ENCODE data around the gene CSF3.

CSF3 gene

DNA sequence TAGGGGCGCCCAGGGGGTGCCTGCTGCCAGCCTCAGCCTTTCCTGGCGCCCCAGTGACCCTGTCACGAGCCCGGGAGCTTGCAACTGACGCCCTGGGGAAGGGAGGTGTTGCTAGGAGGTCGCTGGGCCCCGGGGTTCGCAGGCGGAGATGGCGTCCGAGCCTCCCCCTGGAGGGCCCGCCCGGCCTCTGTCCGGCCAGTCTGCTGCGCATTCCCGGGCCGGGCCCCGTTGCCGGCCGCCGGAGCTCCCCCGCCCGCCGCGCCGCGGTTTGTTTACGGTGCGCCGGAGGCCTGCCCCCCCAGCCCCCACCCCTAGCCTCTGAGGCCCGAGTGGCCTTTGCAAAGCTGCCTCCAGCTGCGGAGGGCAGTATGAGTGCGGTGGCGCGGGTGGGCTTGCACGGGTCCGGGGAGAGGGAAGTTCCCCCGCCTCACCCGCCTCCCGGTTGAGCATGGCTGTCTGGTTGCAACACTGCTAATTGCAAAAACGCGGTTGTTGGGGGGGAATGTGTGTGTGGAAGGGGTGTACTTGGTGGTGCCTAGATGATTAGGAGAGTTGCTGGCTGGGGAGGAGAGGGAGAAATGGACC is 48.0 kb downstream of the CSF3 start:
- no peak for DNase-seq

DNA sequence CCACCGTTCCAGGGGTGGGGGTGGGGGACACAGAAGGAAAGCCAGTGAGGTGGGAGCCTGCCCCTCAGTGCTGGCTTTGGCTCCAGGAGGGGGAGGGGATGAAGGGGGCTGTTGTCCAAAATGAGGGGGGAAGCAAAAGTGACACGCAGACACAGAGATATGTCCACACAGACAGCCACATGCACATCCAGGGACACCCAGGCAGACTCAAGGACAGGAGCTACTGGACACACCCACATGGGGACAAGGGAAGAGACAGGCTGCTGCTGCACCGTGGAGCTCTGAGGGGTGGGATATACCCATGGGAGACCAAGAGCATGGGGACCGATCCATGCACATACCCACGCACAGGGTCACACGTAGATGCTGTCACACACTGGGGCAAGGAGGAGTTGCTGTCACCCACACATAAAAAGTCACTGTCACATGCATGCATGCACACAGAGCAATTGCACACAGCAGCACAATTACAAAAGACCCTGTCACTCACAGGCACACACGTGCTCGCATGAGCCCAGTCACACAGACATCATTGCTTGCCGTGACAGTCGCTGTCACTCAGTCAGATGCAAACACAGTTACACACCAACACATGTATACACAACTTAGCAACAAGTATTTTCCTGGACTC is 48.8 kb downstream of the CSF3 start:
- no peak for DNase-seq

DNA sequence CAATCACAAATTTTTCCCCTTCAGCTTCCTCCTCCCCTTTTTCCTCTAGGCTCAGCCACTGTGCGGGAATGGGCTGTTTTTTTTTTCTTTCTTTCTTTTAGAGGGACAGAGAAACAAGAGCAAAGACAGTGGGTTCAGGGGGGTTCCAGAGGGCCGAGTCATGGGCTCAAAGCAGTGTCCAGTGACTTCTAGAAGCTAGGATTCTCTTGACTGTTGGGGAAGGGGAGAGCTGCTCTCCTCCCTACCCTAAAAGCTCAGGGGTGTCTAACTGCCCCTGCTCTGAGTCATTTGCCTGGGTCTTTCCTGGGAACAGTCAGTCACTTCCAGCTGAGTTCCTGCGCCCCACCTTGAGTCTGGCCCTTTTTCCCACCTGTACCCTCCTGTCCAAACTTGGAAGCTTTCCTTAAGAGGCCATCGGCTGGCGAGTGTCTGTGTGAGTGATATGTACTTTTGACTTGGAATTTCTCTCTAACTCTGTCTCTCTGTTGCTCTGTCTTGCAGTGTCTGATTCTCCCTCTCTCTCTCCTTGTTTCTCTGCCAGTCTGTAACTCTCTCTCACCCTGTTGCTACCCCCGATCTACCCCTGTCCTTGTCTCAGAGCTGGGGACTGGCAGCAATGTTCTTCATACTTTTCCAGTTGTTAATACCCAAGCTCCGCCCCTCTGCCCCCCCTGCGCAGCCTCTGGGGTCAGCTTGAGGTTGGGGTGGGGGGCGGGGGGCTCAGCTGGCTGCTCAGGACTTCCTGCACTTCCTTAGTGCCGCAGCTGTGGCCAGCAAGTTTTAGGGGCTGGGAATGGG is 49.9 kb downstream of the CSF3 start:
- no peak for DNase-seq

DNA sequence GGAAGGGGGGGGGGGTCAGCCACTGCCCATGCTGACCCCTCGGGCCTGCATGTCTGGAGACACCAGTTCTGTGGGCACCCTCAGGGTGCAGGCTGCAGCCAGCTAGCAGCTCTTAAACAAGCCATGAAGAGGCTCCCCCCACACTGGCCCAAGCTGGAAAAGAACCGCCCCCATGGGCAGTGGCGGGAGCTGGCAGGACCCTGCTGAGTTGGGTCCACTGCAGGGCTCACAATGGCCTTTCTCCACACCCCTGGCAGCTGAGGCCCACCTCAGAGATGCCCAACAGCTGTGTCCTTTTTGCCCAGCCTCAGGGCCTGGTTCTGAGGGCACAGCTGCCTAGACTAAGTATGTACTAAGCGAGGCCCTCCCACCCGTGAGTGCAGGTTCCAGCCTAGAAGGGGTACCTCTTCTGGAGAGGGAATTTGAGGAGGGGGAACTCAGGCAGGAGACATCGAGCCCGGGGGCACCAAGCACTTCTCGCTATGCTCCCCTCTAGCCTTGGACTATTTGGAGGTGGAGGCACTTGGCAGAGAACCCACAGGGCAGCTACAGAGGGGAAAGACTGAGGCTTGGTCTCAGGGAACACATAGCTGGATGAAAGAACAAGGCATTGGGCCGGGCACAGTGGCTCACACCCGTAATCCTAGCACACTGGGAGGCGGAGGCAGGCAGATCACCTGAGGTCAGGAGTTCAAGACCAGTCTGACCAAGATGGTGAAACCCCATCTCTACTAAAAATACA is 50.7 kb downstream of the CSF3 start:
- DNase-seq, result no peak
